GM21447 (cell line): Measurements from ENCODE around the gene MAML1.
"Not testable (repeated sequence)": the region's sequence is repeated elsewhere in the genome, so short reads cannot be mapped to it uniquely, and the experiment has no call there.

Experiments used
- ATAC-seq: cut with Tn5 transposase; IDR thresholded peaks from one replicate; pipeline ENCODE4 v1.9.1; 2021; ENCODE audit not compliant: unreplicated experiment

MAML1 gene

DNA sequence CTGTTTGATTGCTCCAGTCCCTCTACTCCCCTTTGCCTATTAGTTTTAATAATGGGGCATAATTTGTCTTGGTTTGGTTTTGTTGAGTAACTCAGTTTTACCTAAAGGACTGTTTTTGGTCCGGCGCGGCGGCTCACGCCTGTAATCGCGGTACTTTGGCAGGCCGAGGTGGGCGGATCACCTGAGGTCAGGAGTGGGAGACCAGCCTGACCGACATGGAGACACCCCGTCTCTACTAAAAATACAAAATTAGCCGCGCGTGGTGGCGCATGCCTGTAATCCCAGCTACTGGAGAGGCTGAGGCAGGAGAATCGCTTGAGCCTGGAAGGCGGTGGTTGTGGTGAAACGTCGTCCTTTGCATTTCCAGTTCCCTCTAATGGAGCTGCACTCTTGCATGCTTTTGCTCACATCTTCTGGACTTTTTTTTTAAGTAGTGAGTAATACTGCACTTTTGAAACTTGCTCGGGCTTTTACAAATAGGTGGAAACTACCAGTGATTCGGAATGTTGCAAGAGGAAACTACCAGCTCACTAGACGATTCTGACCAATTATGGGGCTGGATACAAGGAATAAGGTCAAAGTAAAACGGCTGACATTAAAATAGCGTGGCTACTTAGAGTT lies 721 bp upstream of the MAML1 start:
- peak; percentile 19 for ATAC-seq

DNA sequence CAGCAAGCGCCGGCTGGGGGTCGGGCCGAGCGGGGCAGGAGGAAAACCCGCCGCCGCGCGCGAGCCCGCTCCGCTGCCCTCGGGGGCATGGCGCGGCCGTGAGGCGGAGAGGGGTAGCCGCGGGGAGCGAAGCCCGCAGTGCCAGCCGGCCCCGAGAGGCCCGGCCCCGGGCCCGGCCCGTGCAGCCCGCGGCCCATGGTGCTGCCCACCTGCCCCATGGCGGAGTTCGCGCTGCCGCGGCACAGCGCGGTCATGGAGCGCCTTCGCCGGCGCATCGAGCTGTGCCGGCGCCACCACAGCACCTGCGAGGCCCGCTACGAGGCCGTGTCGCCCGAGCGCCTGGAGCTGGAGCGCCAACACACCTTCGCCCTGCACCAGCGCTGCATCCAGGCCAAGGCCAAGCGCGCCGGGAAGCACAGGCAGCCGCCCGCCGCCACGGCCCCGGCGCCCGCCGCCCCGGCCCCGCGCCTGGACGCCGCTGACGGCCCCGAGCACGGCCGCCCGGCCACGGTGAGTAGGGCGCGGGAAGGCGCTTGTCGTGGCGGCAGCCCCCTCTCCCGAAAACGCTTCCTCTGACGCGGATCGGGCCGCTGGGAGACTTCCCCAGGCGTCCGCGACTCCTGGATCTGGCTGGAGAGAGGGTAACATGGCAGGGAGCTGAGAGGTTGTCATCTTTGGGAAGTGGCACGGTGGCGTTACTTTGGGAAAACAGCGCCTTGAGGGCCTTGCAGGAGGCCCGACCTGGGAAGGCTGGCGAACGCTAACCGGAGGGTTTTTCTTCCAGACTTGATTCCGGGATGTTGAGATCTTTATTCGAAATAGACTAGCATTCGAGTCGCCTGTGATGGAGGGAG lies 523 bp downstream of the MAML1 start:
- peak; percentile 13 for ATAC-seq

DNA sequence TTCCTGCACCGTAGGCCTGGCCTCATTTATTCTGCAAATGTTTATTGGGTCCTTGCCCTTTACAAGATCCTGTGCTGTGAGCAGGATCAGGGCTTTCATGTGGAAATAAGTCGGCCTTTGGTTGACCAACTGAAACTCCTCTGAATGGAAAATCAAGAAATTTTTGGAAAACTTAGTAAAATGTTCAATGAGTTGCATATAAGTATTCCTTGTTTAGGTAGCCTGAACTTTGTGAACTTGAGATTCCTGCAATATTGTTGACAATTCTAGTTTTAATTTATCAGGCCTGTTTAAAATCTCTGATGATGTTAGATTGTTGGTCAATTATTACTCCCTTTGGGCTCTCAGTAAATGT lies 1.1 kb downstream of the MAML1 start:
- no peak for ATAC-seq

DNA sequence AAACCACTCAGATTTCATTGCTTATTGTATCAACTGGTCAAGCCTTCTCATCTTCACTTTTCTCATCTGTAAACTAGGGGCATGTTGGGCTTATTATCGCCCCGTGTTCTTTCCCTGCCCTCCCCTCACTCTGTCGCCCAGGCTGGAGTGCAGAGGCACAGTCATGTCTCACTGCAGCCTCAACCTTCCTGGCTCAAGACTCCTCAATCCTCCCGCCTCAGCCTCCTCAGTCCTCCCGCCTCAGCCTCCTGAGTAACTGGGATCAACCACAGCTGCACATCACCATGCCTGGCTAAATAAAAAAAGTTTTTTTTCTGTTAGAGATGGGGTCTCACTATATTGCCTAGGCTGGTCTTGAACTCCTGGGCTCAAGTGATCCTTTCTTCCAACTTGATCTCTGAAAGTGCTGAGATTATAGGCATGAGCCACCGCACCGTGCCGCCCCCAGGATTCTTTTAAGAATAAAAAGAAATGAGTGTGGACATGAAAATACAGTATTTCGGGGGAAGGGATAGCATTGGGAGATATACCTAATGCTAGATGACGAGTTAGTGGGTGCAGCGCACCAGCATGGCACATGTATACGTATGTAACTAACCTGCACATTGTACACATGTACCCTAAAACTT lies 2.0 kb downstream of the MAML1 start:
- no peak for ATAC-seq

DNA sequence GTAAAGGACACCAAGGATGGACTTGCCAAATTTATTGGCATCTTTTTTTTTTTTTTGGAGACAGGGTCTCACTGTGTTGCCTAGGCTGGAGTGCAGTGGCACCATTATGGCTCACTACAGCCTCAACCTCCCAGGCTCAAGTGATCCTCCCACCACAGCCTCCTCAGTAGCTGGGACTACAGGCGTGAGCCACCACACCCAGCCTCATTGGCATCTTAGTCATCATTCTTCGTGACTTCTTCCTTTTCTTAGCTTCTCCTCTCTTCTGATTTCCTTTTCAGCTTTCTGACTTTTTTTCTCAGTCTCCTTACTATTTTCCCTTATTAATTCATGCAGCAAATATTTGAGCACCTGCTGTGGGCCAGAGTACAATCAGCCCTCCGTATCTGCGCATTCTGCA lies 6.1 kb downstream of the MAML1 start:
- ATAC-seq: no peak

DNA sequence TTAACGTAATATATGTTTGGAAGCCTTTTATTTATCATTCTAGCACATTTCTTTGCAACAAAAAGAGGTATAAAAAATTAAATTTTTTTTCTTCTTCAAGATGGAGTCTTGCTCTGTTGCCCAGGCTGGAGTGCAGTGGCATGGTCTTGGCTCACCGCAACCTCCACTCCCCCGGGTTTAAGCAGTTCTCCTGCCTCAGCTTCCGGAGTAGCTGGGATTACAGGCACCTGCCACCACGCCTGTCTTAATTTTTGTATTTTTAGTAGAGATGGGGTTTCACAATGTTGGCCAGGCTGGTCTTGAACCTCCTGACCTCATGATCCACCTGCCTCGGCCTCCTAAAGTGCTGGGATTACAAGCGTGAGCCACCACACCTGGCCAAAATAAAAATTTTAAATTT lies 11.5 kb downstream of the MAML1 start:
- ATAC-seq: not testable (repeated sequence)

DNA sequence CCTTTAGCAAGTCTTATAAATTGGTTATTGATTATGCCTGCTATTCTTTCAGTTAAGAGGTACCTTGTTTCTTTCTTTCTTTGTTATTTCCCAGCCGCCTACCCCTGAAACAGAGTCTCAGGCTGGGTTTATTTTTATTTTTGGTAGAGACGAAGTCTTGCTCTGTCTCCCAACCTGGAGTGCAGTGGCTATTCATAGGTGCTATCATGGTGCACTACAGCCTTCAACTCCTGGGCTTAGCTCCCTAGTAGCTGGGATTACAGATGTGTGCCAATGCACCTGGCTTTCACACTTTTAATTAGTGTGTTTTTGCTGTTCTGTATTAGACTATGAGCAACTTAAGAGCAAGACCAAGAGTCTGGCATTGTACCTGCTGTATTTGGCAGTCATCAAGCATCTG lies 14.2 kb downstream of the MAML1 start:
- no peak for ATAC-seq

DNA sequence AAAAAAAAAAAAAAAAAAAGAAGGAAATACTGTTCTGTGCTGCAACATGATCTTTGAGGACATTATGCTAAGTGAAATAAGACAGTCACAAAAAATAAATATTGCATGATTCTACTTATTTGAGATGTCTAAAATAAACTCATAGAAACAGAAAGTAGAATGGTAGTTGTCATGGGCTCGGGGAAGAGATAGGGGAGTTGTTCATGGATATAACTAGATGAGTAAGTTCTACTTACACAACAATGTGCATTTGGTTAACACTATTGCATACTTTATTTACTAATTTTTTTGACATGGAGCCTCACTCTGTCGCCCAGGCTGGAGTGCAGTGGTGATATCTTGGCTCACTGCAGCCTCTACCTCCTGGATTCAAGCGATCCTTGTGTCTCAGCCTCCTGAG lies 15.2 kb downstream of the MAML1 start:
- no peak for ATAC-seq

DNA sequence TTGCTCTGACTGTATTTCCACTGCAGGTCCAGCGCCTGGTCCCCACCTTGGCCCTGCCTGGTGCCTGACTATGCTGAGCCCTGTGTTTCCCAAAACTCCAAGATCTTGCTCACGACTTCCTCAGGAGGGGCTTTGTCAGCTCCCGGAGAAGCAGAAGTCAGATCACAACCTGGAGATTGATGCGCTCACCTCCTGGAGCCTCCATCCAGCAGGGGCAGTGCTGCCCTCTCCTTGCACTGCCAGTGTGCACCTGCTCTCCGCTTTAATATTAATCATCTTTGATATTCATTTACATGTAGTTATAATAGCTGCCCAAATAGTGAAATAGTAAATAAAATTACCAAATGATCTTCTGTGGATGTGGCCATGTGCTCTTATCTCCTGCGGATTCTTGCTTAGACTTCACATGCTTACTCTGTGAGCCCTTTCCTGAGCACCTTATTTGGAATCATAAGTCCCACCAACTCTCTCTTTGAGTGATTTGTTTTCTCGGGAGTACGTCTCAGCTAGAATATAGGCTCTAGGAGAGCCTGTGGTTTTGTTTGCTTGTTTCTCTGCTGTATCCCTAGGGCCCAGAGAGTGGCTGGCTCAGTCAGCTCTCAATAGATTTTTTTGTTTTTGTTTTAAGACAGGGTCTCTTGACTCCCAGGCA lies 17.4 kb downstream of the MAML1 start:
- ATAC-seq: no peak

DNA sequence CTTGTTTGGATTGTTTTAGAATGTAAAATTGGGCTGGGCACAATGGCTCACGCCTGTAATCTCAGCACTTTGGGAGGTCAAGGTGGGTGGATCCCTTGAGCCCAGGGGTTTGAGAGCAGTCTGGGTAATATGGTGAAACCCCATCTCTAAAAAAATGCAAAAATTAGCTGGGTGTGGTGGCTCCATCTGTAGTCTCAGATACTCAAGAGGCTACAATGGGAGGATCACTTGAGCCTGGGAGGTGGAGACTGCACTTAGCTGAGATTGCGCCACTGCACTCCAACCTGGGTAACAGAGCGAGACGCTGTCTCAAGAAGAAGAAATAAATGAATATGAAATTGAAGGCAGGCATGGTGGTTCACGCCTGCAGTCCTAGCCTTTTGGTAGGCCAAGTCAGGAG lies 21.3 kb downstream of the MAML1 start:
- ATAC-seq: no peak

DNA sequence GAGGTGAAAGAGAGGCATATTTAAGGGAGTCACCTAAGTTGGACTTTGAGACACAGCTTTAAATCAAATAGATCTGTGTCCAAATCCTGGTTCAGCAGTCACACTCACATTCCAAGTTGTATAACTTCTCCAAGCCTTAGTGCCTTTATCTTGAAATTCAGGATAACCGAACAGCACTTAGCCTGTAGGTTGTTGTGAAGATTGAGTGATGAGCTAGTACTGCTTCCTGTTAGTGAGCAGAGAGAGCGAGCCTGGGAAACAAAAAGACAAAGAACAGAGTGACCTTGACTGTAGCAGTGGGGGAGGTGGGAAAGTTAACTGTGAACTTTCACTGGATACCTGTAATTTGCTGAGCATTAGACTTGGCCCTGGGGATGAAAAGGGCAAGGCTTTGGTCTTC lies 22.4 kb downstream of the MAML1 start:
- ATAC-seq: no peak

DNA sequence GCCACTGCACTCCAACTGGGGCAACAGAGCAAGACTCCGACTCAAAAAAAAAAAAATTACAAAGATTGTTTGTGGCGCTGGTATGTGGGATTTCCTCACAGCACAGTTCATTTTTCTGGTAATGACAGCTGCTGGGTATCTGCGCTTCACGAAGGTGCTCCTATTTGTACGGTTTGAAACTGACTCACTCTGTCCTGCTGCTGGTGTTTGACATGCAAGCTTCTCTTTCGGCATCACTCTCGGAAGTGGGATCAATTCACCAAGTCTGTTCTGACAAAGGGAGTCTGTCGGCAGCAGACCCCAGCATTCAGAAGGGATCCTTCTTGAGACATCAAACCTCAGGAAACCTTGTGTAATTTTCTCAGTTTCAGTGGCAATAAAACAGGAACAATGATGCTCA lies 26.3 kb downstream of the MAML1 start:
- no peak for ATAC-seq

DNA sequence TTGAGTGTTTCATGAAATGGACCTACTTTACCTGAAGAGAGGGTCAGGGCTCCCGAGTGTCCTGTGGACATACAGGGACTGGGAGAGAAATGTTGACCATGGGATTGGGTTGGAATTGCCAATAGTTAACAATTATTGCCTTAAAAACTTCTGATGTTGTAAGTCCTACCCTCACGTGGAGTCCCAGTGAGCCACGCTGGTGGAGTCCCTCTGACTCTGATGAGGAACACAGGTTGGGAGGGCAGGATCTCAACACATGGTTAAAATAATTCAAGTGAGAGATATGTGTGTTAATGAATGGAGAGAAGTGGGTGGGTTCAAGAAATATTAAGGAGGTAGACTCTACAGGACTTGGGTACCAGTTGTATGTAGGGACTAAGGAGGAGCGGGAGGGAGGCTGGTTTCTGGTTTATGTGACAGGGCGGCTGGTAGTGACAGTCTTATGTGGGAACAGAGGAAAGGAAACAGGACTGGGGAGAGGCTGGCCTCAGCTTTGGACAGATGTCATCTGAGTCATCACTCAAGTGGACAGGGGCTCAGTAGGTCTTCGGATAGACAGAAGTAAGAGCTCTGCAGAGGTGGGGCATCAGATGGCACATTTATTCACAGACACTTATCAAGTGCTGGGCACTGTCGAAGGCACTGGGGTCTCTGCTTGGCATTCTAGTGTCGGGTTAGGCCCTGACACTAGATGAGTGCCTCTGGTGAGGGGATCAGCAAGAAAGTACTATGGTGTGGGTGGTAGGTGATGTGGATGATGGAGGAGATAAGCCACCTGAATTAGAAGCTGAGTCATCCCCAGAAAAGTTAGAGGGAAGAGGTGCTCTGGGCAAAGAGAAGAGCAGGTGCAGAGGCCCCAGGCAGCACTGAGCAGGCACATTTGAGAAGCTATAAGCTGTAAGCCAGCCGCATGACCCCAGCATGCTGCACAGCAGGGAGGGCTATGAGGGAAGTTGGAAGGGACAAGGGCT lies 27.2 kb downstream of the MAML1 start:
- ATAC-seq: peak; percentile 55

DNA sequence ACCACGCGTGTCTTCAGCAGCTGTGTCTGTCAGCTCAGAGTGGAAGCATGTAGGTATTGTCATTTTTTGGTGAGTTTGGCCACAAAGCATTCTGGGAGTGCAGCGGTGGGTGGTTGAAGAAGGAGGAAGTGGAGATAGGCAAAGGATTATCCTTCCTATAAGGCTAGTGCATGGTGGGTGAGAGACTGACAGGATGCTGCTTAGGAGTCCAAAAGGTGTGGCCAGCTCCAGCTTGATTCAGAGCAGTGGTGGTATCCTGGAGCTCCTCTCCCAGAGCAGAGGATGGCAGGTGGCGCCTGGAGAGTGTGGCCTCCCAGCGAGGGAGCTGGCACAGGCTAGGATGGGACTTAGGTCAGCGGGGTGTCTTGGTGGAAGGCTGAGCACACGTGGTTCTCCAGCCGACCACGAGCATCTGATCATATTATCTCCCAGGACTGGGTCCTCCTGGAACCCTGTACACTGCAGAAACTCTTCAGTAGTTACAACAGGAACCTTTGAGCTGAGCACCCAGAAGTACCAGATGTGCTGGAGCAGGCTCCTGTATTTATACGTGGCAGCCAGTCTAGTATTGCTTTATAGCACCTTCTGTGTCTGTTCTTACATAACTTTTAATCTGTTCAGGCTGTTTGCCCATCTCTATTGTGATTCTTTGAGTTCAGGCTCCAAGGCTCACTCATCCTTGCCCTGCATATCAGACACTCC lies 29.6 kb downstream of the MAML1 start:
- ATAC-seq: peak; percentile 43

DNA sequence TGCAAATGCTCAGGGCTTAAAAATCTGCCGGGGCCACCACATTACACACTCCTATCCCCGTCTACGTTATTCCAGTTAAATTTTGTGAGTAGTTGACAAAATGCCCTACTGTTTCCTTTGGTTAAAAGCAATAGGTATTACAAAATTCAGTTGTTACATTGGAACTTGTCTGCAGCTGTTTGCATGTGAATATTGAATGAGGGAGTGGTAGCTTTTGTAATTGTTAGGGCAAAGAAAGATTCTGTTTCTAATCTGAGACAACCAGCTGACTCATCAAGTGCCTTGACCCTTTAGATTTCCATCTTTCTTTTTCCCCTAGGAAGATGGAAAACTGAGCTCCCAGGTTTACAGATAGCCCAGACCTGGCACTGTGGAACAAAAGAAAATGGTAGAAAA lies 30.2 kb downstream of the MAML1 start:
- no peak for ATAC-seq

DNA sequence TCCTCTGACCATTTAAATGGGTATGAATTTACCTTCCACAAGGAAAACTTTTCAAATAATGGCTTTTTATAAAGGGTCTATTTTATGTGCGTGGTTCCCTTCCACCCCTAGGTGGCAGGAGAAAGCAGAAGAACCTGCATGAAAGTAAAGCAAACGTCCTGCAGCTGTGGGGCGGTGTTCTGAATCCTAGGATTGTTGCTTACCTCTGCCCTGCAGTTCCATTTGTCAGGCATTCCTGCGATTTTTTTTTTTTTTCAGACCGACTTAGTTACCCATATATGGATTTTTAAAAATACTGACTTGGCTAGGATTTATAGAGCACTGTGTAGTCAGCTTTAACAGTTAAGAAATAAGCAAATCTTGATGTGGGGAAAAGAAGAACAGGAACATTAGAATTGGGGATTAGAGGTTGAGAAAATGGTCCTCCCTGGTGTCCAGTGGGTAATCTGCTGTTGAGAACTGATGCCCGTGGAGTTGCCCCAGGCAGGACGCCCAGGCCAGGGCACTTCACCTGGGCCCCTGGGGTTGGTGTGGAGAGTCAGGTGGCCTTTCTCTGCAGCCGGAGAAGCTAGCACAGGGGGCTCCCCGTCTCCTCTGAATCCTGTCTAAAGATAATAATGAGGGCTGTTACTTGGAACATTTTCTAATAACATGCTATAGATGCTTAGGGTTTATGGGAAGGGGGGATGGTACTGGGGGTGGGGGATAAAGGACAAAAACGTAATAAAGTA lies 30.8 kb downstream of the MAML1 start:
- no peak for ATAC-seq

DNA sequence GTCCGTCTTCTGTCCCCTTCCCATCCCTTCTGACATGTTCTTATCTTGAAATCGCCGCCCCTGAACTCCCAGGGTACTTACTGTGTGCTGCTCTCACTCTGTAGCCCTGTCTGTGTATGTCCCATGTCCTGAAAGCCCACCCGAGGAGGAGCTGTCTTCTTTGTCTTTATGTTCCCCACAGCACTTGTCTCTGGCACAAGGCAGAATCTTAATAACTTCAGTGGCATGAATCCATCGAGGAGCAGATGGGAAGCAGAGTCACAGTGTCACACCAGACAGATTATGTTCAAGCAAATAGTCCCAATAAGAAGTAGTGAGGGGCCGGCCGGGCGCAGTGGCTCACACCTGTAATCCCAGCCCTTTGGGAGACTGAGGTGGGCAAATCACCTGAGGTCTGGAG lies 31.4 kb downstream of the MAML1 start:
- ATAC-seq: no peak

DNA sequence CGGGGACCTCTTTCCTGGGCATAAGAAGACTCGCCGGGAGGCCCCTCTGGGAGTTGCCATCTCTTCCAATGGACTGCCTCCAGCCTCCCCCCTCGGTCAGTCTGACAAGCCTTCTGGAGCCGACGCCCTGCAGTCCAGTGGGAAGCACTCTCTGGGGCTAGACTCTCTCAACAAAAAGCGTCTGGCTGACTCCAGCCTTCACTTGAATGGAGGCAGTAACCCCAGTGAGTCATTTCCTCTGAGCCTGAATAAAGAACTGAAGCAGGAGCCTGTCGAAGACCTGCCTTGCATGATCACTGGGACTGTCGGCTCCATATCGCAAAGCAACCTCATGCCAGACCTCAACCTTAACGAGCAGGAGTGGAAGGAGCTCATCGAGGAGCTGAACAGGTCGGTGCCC lies 32.8 kb downstream of the MAML1 start:
- no peak for ATAC-seq

DNA sequence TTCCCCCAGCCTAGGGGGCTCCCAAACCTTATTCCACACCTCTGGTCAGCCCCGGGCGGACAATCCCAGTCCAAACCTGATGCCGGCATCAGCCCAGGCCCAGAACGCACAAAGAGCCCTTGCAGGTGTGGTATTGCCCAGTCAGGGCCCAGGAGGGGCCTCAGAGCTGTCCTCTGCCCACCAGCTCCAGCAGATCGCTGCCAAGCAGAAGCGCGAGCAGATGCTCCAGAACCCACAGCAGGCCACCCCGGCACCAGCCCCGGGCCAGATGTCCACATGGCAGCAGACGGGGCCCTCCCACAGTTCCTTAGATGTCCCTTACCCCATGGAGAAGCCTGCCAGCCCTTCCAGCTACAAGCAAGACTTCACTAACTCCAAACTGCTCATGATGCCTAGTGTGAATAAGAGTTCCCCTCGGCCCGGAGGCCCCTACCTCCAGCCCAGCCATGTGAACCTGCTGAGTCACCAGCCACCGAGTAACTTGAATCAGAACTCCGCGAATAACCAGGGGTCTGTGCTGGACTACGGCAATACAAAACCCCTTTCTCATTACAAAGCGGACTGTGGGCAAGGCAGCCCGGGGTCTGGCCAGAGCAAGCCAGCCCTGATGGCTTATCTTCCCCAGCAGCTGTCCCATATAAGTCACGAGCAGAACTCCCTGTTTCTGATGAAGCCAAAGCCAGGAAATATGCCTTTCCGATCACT lies 33.6 kb downstream of the MAML1 start:
- ATAC-seq: no peak
